Nephron (organoid): ENCODE measurements around the gene KIF26B.

Experiments used
- H3K27ac Mint-ChIP-seq, 3 experiments: 2 replicates each; pipeline ENCODE4 v1.8.0; 2020; ENCODE audit warnings: mixed read lengths in 3 of 3, mild to moderate bottlenecking in 2 of 3, moderate library complexity in 1 of 3
- H3K27me3 Mint-ChIP-seq: 2 replicates; pipeline ENCODE4 v1.8.0; 2021; ENCODE audit warnings: low read depth, mild to moderate bottlenecking, moderate library complexity, mixed read lengths
- H3K36me3 Mint-ChIP-seq: 2 replicates; pipeline ENCODE4 v1.8.0; 2020; ENCODE audit warnings: low read depth, mixed read lengths
- H3K4me1 Mint-ChIP-seq: 2 replicates; pipeline ENCODE4 v1.8.0; 2020; ENCODE audit warnings: mixed read lengths
- H3K4me3 Mint-ChIP-seq, 3 experiments: 2 replicates each; pipeline ENCODE4 v1.8.0; 2020; ENCODE audit warnings: mild to moderate bottlenecking in 3 of 3, mixed read lengths in 3 of 3, moderate library complexity in 2 of 3
- H3K9me3 Mint-ChIP-seq: 2 replicates; pipeline ENCODE4 v1.8.0; 2020; ENCODE audit warnings: mixed read lengths
- CTCF ChIP-seq, 3 experiments: fragments of 200-600 bp; sonication (generic); IDR thresholded peaks; one replicate each; pipeline ENCODE4 v1.5.0; 2021; ENCODE audit warnings: antibody characterized with exemption in 3 of 3; ENCODE audit not compliant: unreplicated experiment in 3 of 3

The KIF26B gene

GRCh38 chr1:245154429-245155271 lies at the start of gene KIF26B:
Gene KIF26B, plus strand, starts transcription at chr1:245154985. Its CDS starts 440 bp downstream, at chr1:245155425.
- peaks cover 23% of the 10 kb centered on the region for H3K4me1 Mint-ChIP-seq
- no peak for TF ChIP-seq CTCF (IDR thresholded peaks at IDR 0.05; ENCODE audit: unreplicated experiment in 3 of 3)

GRCh38 chr1:245105042-245105441 lies 49.7 kb upstream of the KIF26B start:
- TF ChIP-seq CTCF (IDR thresholded peaks at IDR 0.05; ENCODE audit: unreplicated experiment in 3 of 3), result no peak
- H3K27ac Mint-ChIP-seq, result no peak overlapping the region
- H3K27me3 Mint-ChIP-seq, result no peaks in the 10 kb centered on the region
- H3K4me3 Mint-ChIP-seq, result no peak overlapping the region
- peaks cover 12% of the 10 kb centered on the region for H3K36me3 Mint-ChIP-seq
- peaks cover 2% of the 10 kb centered on the region for H3K9me3 Mint-ChIP-seq
- H3K4me1 Mint-ChIP-seq, result no peaks in the 10 kb centered on the region

More at GRCh38 chr1:245154429-245155271, at the start of gene KIF26B:
- Mint-ChIP-seq H3K9me3 (no peaks in the 10 kb centered on the region), H3K36me3 (peaks cover 14% of the 10 kb centered on the region), H3K4me3 (peak within 1 kb of the TSS; percentile 95 to 98 (median 98)), H3K27me3 (peaks cover 36% of the 10 kb centered on the region), H3K27ac (peak within 1 kb of the TSS; percentile 93 to 99 (median 97))

GRCh38 chr1:245105815-245106410 lies 48.9 kb upstream of the KIF26B start:
- no peaks in the 10 kb centered on the region for H3K27me3 Mint-ChIP-seq
- H3K4me1 Mint-ChIP-seq, result no peaks in the 10 kb centered on the region
- H3K4me3 Mint-ChIP-seq, result no peak overlapping the region
- peaks cover 12% of the 10 kb centered on the region for H3K36me3 Mint-ChIP-seq
- no peak for TF ChIP-seq CTCF (IDR thresholded peaks at IDR 0.05; ENCODE audit: unreplicated experiment in 3 of 3)
- H3K9me3 Mint-ChIP-seq, result peaks cover 2% of the 10 kb centered on the region
- no peak overlapping the region for H3K27ac Mint-ChIP-seq

DNA sequence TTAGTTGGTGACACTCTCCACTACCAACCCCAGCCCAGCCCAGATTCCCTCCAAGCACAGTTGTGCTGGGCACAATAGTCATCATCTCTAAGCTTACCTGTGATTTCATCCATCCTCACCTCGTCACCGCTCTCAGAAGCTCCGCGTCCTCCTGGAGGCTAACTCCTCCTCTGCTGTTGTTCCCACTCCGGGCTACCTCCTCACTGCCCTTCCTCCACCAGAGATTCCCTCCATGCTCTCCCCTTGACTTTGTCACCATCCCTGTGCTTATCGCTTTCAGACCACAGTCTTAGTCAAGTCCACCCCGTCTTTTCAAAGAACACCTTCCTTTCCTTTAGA lies 47.0 kb upstream of the KIF26B start:
- H3K36me3 Mint-ChIP-seq, result peaks cover 12% of the 10 kb centered on the region

DNA sequence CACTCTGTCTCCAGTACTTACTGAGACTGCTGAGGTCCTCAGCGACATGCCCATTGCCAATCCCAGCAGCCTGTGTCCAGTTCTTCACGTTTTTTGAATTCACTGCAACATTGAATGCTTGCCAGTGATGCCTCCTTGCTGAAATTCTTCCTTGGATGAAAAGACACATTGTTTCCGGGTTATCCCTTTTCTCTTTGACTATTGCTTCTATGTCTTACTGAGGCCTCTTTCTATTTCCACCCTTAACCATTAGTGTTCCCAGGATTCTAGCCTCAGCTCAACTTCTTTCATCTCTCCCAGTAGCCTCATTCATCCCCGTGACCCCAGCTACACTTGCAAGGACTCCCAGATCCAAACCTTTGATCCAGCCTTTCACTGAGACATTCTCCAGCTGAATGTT lies 46.5 kb upstream of the KIF26B start:
- TF ChIP-seq CTCF (IDR thresholded peaks at IDR 0.05; ENCODE audit: unreplicated experiment in 3 of 3), result no peak
- H3K9me3 Mint-ChIP-seq, result peaks cover 2% of the 10 kb centered on the region
- no peak overlapping the region for H3K27ac Mint-ChIP-seq
- H3K4me3 Mint-ChIP-seq, result no peak overlapping the region
- H3K4me1 Mint-ChIP-seq, result no peaks in the 10 kb centered on the region
- H3K36me3 Mint-ChIP-seq, result peaks cover 12% of the 10 kb centered on the region
- no peaks in the 10 kb centered on the region for H3K27me3 Mint-ChIP-seq

More for the DNA sequence above, 47.0 kb upstream of the KIF26B start:
- Mint-ChIP-seq H3K4me1 (no peaks in the 10 kb centered on the region), H3K27me3 (no peaks in the 10 kb centered on the region), H3K4me3 (no peak overlapping the region), H3K27ac (no peak overlapping the region), H3K9me3 (peaks cover 2% of the 10 kb centered on the region)
- no peak for TF ChIP-seq CTCF (IDR thresholded peaks at IDR 0.05; ENCODE audit: unreplicated experiment in 3 of 3)
